Measurements from ENCODE around the gene MINDY4.

Gene MINDY4

DNA sequence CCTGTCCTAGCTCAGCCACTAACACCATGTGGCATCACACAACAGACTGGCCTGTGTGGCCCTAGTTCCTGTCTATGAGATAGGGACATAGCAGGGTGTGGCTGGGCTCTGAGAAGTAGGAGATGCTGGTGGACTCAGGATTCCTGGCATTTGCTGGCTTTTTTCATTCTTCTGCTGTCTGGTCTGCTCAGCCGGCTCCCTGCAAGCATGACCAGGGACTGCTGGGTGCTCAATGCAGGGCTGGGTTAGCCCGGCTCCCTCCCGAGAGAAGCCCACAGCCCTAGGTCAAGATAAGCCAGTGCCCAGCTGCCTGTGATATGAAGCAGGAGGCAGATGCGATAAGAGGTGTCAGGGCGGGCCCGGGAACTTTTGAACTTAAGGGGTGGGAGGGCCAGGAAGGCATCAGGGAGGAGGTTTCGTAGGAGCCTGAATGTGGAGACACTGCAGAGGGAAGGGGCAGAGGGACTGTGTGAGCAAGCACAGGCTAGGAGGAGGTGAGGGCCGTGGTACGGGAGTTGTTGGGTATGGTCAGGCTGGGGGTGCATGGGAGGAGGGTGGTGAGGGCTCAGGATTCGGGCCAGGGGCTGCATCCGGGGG lies 143.9 kb downstream of the MINDY4 start:
- no peak for DNase-seq (ENCODE audit: low read depth)

GRCh38 chr7:30915751-30916150 lies 144.5 kb downstream of the MINDY4 start:
- no peak for DNase-seq (ENCODE audit: low read depth)

DNA sequence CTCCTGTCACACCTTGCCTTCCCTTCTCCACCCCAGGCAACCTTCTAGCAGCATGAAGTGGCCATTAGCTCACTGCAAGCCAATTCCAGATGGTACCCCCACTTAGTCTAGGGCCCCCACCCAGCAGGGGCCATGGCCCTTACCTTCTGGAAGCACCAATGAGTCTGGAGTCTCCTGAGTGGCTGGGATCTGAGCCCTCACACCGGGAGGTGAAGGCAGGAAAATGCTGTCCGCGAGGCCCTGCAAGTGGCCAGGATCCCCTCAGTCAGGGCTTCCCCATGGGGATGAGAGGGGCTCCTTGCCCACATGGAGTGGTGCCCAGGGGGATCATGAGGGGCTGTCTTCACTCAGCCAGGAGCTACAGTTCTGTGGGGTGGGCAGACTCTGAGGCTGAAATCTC lies 145.0 kb downstream of the MINDY4 start:
- DNase-seq (ENCODE audit: low read depth), result no peak

DNA sequence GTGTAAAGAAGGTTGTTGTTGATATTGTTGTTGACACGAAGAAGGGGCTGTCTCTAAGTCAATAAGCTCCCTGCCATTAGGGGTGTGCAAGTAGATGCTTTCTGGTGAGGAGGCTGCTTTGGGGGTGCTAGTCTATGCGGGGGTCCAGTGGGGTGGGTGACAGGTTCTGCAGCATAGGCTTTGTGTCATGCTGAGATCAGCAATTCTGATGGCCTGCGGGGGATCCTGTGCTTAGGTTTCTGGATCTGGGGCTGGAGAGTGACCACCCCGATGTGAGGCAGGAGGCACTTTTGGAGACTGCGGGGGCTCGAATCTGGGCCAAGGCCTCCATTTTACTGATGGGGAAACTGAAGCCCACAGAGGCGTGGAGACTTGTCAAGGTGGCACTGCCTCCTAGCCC lies 145.6 kb downstream of the MINDY4 start:
- no peak for DNase-seq (ENCODE audit: low read depth)

- DNase-seq (ENCODE audit: low read depth), result no peak
Observed at GRCh38 chr7:30917216-30917893, 146.1 kb downstream of the MINDY4 start.

- no peak for DNase-seq (ENCODE audit: low read depth)
Observed at GRCh38 chr7:30918676-30919075, 147.5 kb downstream of the MINDY4 start.

DNA sequence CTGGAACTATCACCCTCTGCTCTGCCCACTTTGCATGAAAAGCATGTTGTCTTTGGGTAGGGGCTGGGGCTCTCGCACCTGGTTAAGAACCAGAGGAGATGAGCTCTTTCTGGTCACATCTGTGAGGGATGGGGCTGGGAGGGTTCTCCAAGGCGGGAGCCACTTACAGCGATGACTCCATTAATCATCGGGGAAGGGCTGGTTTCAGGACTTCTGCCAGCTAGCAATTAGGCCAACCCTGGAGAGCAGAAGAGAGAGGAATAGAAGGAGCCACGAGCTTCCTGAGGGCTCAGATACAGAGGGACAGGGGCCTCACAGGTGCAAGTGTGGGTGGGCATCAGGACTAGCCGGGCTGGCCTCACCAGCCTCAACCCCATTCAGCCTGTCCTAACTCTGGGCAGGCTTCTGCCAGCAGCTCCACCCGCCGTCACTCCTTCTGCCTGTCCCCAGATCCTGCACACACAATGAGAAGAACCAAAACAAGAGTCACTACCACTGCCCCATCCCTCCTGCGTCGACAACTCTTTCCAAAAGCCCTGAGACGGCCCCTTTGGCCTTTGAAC lies 148.9 kb downstream of the MINDY4 start:
- DNase-seq (ENCODE audit: low read depth), result no peak

GRCh38 chr7:30920584-30921539 lies 149.6 kb downstream of the MINDY4 start:
- no peak for DNase-seq (ENCODE audit: low read depth)

DNA sequence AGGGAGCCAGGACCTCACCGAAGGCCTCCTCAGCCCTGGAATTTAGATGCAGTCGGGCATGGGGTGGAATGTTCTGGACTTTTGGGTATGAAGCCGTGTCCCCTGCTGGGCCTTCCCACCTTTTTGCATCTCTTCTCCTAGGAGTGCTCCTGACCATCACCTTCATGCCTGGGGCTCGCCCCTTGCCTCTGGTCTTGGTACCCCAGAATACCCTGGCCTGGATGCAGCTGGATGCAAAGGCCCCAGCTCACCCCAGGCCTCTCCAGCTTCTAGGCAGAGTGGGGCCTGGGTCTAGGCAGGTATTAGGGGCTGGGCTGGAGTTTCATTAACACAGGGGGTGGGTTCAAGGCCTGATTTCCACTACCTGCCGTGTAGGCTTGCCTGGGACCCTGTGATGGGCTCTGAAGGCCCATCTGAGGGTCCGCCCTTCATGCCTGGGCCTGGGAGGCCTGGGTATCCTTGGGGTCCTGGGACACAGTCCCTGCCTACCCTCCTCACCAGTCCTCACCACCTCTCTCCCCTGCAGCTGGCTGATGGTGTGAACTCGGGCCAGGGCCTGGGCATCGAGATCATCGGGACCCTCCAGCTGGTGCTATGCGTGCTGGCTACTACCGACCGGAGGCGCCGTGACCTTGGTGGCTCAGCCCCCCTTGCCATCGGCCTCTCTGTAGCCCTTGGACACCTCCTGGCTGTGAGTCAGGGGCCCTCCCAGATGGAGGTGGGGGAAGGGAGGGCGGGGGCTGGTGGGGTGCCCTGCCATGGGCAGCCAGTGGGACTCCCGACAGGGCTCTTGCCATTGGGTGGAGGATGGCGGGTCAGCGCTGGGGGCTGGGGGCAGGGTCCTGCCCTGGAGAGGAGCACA lies 150.6 kb downstream of the MINDY4 start:
- no peak for DNase-seq (ENCODE audit: low read depth)

DNA sequence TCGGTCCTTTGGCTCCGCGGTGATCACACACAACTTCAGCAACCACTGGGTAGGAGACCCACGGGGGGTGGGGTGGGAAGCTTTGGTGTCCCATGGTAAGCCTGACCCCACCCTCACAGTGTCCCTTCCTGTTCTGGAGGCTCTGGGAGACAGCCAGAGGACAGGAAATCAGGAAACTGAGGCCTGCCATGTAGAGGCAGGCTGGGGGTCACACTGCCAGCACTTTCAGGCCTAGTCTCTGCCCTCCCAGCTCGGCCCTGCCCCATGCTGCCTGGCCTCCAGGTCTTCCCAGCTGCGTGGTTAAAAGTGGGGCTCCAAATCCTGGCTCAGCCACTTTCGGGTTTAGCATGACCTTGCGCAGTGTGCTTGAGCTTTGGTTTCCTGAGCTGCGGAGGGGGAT lies 151.4 kb downstream of the MINDY4 start:
- no peak for DNase-seq (ENCODE audit: low read depth)

DNA sequence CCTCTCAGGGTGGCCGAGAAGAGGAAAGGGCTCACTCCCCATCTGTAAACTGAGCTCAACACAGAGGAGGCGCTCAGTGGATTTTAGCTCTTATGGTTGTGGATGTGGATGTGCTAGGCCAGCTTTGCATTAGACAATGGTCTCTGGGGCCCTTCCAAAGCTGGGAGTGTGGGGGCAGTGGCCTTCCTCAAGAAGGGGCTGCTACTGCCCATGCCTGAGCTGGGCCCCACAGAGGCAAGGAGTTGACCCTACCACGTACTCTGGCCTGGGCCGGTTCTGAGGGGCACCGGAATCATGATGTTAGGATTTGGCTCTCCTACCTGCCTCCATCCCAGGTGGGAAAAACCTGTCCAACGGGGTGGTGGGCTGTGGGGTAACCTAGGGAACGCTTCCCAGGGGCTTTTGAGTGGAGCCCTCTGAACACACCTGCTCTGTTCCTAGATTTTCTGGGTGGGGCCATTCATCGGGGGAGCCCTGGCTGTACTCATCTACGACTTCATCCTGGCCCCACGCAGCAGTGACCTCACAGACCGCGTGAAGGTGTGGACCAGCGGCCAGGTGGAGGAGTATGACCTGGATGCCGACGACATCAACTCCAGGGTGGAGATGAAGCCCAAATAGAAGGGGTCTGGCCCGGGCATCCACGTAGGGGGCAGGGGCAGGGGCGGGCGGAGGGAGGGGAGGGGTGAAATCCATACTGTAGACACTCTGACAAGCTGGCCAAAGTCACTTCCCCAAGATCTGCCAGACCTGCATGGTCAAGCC lies 152.0 kb downstream of the MINDY4 start:
- DNase-seq (ENCODE audit: low read depth), result no peak

GRCh38 chr7:30923774-30924413 lies 152.7 kb downstream of the MINDY4 start:
- DNase-seq (ENCODE audit: low read depth), result no peak

- no peak for DNase-seq (ENCODE audit: low read depth)
Observed at GRCh38 chr7:30924624-30925023, 153.4 kb downstream of the MINDY4 start.

DNA sequence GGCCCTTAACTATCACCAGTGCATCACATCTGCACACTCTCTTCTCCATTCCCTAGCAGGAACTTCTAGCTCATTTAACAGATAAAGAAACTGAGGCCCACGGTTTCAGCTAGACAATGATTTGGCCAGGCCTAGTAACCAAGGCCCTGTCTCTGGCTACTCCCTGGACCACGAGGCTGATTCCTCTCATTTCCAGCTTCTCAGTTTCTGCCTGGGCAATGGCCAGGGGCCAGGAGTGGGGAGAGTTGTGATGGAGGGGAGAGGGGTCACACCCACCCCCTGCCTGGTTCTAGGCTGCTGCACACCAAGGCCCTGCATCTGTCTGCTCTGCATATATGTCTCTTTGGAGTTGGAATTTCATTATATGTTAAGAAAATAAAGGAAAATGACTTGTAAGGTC lies 153.9 kb downstream of the MINDY4 start:
- no peak for DNase-seq (ENCODE audit: low read depth)

- no peak for DNase-seq (ENCODE audit: low read depth)
Observed at GRCh38 chr7:30925913-30926312, 154.7 kb downstream of the MINDY4 start.

- DNase-seq (ENCODE audit: low read depth), result no peak
Observed at GRCh38 chr7:30926313-30926712, 155.1 kb downstream of the MINDY4 start.

DNA sequence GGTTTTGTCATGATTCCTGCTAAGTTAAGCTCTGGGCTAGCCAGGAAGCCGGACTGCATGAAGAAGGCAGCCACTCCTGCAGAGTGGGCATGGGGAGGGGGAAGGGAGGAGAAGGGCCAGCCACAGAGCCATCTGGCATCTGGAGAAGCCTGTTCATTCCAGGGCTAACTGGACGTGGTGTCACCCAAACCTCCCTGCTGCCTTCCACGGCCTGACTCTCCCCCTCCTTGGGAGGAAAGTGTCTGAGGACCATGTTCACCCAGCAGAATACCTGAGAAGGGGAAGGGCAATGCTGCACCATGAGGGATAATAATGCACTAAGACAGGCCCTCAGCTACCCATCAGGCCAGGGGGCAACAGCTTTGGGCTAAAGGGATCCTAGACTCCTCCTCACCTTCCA lies 155.8 kb downstream of the MINDY4 start:
- no peak for DNase-seq (ENCODE audit: low read depth)

DNA sequence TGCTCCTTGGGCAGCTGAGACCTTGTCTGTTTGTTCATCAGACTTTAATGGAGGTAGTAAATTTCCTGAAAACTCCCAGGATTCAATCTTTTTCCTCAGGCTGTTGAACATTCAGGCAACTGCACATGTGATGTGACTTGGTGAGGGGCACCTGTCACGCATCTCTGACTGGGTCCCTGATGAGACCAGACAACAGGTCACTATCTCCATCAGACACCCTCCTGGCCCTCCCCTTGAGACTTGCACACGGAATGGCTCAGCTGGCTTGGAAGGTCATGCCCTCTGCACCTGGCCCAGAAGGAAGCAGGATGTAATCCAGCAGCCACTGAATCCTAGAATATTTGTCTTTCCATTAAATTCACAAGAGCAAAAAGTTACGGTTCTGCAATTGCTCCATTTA lies 156.3 kb downstream of the MINDY4 start:
- DNase-seq (ENCODE audit: low read depth), result no peak

GRCh38 chr7:30928254-30928872 lies 157.1 kb downstream of the MINDY4 start:
- DNase-seq (ENCODE audit: low read depth), result no peak

DNA sequence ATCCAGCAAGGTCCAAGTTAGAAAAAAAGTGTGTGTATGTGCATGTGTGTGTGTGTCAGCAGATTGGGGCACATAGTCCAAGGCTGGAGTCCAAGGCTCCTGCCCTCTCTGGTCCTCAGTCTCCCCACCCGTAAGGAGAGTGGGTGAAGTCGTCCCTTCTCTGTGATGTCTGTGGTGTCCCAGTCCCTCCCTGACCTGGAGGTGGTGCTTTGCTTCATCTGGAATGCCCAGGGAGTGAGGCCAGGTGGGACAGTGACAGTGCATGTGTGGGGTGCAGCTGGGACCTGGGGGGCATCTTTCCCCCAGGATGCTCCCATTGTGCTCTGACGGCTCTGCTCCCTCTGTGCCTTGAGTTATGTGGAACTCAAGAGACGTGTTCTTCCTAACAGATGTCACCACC lies 158.5 kb downstream of the MINDY4 start:
- DNase-seq (ENCODE audit: low read depth), result no peak
